ENCODE data around the gene DNAH12.

Gene DNAH12

DNA sequence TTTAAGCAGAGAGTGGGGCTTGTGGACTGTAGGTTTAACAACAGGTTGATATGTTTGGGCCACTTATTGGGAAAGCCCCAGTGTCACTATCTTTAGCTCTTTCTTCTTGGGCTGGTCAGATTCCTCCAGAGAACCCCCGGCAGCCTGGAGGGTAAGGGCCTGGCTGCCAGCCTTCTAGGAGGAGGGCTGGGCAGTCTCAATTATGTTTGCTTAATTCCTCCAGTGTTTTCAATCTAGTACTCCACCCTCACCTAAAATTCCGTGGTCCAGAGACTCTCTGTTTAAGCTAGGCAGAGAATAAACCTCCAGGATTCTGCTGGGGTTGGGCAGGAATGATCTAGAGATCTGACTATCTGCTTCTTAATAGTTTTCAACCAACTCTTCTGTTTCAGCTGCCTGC lies 256.9 kb downstream of the DNAH12 start:
- TF ChIP-seq, protein P1, sequence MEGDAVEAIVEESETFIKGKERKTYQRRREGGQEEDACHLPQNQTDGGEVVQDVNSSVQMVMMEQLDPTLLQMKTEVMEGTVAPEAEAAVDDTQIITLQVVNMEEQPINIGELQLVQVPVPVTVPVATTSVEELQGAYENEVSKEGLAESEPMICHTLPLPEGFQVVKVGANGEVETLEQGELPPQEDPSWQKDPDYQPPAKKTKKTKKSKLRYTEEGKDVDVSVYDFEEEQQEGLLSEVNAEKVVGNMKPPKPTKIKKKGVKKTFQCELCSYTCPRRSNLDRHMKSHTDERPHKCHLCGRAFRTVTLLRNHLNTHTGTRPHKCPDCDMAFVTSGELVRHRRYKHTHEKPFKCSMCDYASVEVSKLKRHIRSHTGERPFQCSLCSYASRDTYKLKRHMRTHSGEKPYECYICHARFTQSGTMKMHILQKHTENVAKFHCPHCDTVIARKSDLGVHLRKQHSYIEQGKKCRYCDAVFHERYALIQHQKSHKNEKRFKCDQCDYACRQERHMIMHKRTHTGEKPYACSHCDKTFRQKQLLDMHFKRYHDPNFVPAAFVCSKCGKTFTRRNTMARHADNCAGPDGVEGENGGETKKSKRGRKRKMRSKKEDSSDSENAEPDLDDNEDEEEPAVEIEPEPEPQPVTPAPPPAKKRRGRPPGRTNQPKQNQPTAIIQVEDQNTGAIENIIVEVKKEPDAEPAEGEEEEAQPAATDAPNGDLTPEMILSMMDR (IDR thresholded peaks at IDR 0.05): no peak

DNA sequence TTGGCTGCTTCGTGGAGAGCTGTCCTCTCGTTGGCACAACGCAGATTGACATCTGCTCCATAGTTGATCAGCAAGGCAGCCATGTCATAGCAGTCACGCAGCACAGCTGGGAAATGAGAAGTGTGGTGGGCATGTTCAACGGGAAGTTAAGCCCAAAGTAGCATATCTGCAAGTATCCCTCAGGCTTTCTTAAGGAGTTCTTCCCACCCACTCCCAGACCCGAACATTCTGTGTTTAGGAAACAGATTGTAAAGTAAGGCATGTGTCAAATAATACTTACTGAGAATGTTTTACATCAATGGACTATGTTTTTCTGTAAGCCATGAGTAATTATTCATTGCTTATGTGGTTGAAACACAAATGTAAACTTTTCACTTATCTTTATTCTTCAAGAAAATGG lies 260.8 kb downstream of the DNAH12 start:
- TF ChIP-seq, protein P1 (IDR thresholded peaks at IDR 0.05): no peak

DNA sequence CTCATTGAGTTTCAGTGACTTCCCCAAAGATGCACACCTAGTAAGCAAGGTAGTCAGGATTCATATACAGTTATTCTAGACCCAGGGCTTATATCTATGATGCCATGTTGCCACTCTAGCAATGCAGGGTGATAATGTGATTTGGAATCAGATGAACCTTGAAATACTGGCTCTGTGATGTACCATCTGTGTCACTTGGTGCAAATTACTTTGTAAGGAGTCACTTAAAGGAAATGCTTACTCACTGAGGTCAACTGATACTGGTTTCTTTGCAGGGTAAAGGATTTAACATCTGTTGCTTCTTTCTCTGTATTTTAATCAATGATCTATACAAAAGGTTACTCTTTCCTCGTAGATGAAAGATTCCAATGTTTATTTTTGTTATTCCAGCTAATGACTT lies 262.4 kb downstream of the DNAH12 start:
- TF ChIP-seq, protein P1 (IDR thresholded peaks at IDR 0.05): no peak

DNA sequence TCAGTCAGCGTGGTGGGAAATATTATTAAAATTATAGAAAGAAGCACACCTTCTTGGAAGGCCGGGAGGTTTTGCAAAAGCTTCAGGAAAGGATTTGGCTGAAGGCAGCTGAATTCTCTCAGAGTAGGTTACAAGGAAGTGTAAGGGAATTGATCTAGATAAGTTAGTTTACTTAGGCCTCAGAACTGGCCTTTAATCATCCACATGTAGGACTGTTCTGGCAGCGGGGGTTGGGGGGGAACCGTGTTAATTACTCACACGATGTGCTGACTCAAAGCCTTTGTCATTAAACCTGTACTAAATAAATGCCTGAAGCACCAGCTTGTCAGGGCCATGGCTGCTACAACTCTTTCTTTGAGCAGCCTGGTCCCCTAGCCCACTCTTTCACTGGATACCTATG lies 264.5 kb downstream of the DNAH12 start:
- TF ChIP-seq, protein P1 (IDR thresholded peaks at IDR 0.05): no peak

DNA sequence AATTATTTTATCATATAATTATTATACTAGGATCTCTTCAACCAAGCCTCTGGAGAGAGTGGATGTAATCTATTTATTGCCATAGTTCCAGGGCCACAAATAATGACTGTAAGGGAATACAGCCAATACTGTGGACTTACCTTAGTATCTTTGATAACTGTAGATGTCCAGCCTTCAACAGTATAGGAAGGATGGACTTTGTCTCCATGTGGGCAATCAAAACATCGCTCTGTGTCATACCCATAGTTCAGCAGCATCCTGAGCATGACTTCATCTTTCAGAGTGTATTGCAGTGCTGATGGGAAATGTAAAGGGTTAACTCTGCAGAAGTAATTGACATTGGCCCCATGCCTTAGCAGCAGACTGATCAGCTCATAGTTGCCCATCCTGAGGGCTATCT lies 265.9 kb downstream of the DNAH12 start:
- TF ChIP-seq, protein P1 (IDR thresholded peaks at IDR 0.05): no peak

DNA sequence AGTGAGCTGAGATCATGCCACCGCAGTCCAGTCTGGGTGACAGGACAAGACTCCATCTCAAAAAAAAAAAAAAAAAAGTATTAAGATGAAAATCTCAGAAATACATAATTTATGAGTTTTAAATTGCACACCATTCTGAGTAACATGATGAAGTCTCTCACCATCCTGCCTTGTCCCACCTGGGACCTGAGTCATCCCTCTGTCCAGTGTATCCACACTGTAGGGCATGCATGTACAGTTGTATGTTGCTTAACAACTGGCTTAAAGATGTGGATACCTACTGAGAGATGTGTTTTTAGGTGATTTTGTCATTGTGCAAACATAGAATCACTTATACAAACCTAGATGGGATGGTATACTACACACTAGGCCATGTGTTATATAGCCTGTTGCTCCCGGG lies 268.8 kb downstream of the DNAH12 start:
- TF ChIP-seq, protein P1 (IDR thresholded peaks at IDR 0.05): no peak

DNA sequence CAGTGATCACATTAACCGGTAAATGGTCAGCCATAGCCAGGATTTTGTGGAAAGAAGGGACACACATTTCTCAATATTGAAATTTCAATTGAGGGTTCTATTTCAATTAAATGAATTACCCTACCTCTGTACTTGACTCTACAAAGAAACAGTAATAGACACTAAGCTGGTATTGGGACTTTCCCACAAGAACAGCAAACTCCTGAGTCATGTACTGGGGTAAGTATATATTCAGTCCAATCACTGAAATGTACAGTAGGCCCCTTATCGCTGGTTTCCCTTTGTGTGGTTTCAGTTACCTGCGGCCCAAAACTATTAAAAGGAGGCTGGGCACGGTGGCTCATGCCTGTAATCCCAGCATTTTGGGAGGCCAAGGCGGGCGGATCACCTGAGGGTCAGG lies 269.3 kb downstream of the DNAH12 start:
- TF ChIP-seq, protein P1 (IDR thresholded peaks at IDR 0.05): no peak

DNA sequence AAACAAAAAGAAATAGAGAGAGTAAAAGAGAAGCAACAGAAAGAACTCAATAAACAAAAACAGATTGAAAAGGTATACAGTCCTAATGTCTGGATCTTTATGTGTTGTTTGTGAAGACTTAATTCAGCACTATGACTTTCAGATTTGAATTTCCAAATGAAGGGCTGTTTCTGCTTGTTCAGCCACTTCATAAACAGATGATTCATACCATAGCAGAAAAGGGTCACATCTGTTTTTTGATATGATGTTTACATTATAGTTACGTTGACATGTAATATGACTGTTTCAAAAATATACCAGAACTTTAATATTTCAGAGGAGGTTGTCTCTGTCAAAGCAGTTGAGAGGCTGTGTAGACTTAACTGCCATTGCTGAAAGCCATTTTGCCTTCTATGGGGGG lies 275.7 kb downstream of the DNAH12 start:
- TF ChIP-seq, protein P1 (IDR thresholded peaks at IDR 0.05): no peak
